ENCODE data around the gene SRGAP1. TPM values are rescaled to one million over a fixed set of nuclear protein-coding genes. Genes with fewer than 3 reads are reported as not detected.

Gene SRGAP1
- total and polyA plus RNA-seq, 2 of the 13 experiments (the other 11 are each of a cell fraction or from before 2014, with no cell fraction given), result 1.6 to 3.4 TPM

GRCh38 chr12:63855299-63855698 is 10.8 kb downstream of the SRGAP1 start:
- no peak for TF ChIP-seq ADNP (CRISPR knock-in tag; IDR thresholded peaks at IDR 0.05)
- no peak for TF ChIP-seq ZNF431 (CRISPR knock-in tag; IDR thresholded peaks at IDR 0.05; ENCODE audit: borderline replicate concordance, low read depth)
- TF ChIP-seq ZMAT3 (CRISPR knock-in tag; conservative IDR thresholded peaks at IDR 0.05), result no peak
- TF ChIP-seq ZNF609 (CRISPR knock-in tag; IDR thresholded peaks at IDR 0.05; ENCODE audit: borderline replicate concordance), result no peak
- no peak for TF ChIP-seq HNF1B (CRISPR knock-in tag; IDR thresholded peaks at IDR 0.05)
- TF ChIP-seq E2F1 (CRISPR knock-in tag; IDR thresholded peaks at IDR 0.05), result no peak
- intact Hi-C loops (cut with micrococcal nuclease; ENCODE audit: unreplicated experiment), result no loop called here
- Histone ChIP-seq H4K20me1 (ENCODE audit: insufficient read depth, low read length) (no peaks in the 10 kb centered on the region), H3K9me3 (ENCODE audit: low read length) (no peaks in the 10 kb centered on the region), H3K27me3 (ENCODE audit: control insufficient read depth in 1 of 2, insufficient read depth in 2 of 2, low read length in 2 of 2) (no peaks in the 10 kb centered on the region), H3K27ac (ENCODE audit: extremely low read length, insufficient read depth, low read length) (no peak overlapping the region), H2AFZ (ENCODE audit: low read length) (no peak overlapping the region), H3K4me2 (ENCODE audit: low read depth, low read length) (no peak overlapping the region), H3K36me3 (replicated peaks in 1 of 2; ENCODE audit: control insufficient read depth in 1 of 2, insufficient read depth in 2 of 2, low read length in 2 of 2) (no peaks in the 10 kb centered on the region), H3K4me1 (ENCODE audit: insufficient read depth, low read length) (peaks cover 21% of the 10 kb centered on the region), H3K4me3 (replicated peaks in 1 of 3; ENCODE audit: insufficient read depth in 1 of 3, low read depth in 2 of 3, low read length in 3 of 3) (no peak overlapping the region), H3K79me2 (ENCODE audit: insufficient read depth, low read length) (no peaks in the 10 kb centered on the region), H3K9ac (ENCODE audit: insufficient read depth, low read depth, low read length) (no peak overlapping the region)
- FAIRE-seq (no peak), DNase-seq (ENCODE audit: low spot score) (no peak), ATAC-seq (no peak)
- ChIA-PET CTCF (ENCODE audit: low intra/inter-chr PET ratio, low total read pairs) (no interaction called here), POLR2A (interaction anchor here (0.7 kb wide), 1 partner anchor 8 kb away, joined by 3 read pairs; no protein-coding TSS in a partner anchor)
- in situ Hi-C loops (cut with HindIII; ENCODE audit: extremely low pct_ligation_motif_present, low pct_unique_long_range_greater_than_20kb), result no loop called here
- 100% methylated on average over 3 of the region's 3 CpGs for WGBS (ENCODE audit: low lambda C conversion rate)
- no TSS peak for BruUV-seq (replicated peaks)
